HG02759 (cell line): Measurements from ENCODE around the gene PTK7.
"Not testable (repeated sequence)": the region's sequence is repeated elsewhere in the genome, so short reads cannot be mapped to it uniquely, and the experiment has no call there.

Experiments used
- ATAC-seq: cut with Tn5 transposase; IDR thresholded peaks from one replicate; pipeline ENCODE4 v1.9.1; 2021; ENCODE audit warnings: mild to moderate bottlenecking, moderate library complexity; ENCODE audit not compliant: unreplicated experiment

PTK7 gene

GRCh38 chr6:43113431-43114260, 37.5 kb downstream of the PTK7 start:
- ATAC-seq, result no peak

GRCh38 chr6:43115365-43115764, 39.3 kb downstream of the PTK7 start:
- no peak for ATAC-seq

GRCh38 chr6:43117466-43117865, 41.4 kb downstream of the PTK7 start:
- ATAC-seq, result not testable (repeated sequence)

DNA sequence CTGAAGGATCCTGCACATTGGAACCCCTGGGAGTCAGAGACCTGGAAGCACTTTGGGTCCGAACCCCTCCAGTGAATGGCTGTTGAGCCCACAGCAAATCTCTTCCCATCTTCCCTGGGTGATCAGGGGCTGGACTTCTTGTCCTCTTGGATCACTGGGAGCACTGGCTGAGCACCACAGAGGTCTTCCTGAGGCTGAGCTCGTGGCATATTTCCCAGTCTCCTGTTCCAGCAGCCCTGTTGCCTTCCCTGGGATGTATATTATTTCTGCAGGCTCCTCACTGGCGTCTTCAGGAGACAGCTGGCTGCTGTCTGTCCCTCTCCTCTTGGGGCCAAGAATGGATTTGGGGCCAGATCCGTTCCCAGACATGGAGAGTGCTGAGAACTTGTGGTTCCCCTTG, 43.4 kb downstream of the PTK7 start:
- ATAC-seq, result no peak

DNA sequence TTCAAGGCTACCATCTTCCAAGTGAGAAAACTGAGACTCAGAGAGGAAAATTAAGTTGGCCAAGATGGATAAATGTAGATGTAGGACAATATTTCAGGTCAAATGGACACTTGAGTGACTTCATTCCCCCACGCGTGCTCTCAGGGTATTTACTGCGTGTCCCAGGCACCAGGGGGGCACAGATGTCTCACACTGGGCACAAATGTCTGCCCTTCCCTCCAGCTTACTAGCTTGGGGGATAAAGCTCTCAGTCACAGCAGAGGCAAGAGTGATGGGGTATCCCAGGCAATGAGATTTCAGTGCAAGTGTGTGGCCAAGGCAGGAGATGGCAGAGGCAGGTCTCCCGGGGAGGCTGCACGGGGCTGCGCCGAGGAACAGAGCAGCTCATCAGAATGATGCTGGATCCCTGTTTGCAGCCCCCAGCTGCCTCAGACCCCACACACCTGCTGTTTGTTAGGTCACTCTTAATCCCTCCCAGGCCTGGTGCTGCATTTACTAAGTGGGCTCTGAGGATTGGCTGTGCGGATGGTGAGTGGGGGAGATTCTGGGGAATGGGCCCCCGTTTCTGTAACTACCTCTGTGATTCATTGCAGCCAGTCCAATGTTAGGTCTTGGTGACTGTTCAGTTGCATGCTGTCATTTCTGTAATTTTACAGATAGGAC, 44.1 kb downstream of the PTK7 start:
- no peak for ATAC-seq

GRCh38 chr6:43120944-43121913, 45.1 kb downstream of the PTK7 start:
- ATAC-seq, result no peak

DNA sequence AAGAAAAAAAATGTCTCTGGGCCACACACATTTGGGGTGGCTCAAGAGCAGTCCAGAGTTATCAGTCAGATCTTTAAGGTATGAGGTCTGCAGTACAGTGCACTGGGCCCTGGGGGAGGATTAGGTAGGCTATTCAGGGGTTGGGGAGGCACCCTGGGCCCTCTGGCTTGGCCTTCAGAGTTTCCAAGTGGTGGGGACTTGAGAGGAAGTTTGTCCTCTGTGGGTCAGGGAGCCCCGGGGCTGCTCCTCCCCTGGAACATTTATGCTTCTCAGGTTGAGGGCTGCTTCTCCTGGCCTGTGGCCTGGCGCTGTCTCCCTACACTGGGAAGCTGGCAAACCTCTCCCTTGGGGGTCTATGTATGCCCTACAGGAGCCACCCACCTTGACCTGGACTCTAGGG, 46.0 kb downstream of the PTK7 start:
- ATAC-seq, result no peak

GRCh38 chr6:43123461-43124314, 47.6 kb downstream of the PTK7 start:
- no peak for ATAC-seq

GRCh38 chr6:43124481-43124880, 48.4 kb downstream of the PTK7 start:
- no peak for ATAC-seq

- no peak for ATAC-seq
These were observed 49.0 kb downstream of the PTK7 start for GRCh38 chr6:43125119-43125518.

GRCh38 chr6:43125555-43125954, 49.4 kb downstream of the PTK7 start:
- no peak for ATAC-seq

- no peak for ATAC-seq
These were observed 51.1 kb downstream of the PTK7 start for GRCh38 chr6:43127180-43127579.

- ATAC-seq, result no peak
These were observed 51.8 kb downstream of the PTK7 start for GRCh38 chr6:43127877-43128276.

GRCh38 chr6:43128926-43129325, 52.8 kb downstream of the PTK7 start:
- ATAC-seq, result no peak

DNA sequence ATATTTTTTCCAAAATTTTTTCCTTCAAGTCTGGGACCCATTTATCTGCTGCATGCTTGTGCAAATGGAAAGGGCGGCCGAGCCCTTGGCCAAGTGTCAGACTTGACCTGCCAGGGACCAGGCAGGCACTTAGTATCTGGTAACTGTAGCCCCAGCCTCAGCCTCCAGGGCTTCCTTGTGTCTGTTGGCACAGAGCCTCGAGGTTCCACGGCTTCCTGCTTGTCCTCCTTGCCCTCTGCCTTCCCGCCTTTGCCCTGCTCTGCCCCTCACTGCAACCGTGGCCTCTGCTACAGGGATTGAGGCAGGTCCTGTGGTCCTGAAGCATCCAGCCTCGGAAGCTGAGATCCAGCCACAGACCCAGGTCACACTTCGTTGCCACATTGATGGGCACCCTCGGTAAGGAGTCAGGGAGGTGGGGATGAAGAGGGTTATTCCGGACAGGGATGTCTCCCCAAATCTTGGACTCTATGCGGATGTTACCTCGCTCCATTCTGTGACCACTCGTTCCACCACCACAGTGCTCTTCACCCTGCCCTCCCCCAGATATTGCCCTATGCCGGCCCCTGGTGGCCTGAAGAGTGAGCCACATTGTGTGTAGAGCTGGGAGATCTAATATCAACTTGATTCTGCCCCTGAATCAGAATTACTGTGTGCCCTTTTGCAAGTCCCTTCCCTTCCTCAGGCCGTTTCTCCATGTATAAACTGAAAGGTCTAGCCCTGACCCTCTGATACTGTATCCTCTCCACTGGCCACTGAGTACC, 53.5 kb downstream of the PTK7 start:
- no peak for ATAC-seq

DNA sequence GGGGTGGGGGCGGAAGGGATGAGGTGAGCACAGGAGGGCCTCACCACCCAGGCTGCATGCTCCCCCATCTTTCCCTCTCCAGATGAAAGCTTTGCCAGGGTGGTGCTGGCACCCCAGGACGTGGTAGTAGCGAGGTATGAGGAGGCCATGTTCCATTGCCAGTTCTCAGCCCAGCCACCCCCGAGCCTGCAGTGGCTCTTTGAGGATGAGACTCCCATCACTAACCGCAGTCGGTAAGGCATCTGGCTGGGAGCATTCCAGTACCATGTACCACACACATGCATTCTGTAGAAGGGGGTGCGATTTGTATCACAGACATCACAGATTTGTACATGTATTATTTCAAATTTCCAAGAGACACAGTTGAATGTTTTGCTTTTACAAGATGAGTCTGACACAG, 54.3 kb downstream of the PTK7 start:
- no peak for ATAC-seq

DNA sequence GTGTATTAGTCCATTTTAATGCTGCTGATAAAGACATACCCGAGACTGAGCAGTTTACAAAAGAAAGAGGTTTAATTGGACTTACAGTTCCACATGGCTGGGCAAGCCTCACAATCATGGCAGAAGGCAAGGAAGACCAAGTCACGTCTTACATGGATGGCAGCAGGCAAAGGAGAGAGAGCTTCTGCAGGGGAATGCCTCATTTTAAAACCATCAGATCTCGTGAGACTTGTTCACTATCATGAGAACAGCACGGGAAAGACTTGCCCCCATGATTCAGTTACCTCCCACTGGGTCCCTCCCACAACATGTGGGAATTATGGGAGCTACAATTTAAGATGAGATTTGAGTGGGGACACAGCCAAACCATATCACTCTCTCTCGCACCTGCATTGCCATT, 55.3 kb downstream of the PTK7 start:
- ATAC-seq, result not testable (repeated sequence)

- no peak for ATAC-seq
These were observed 62.2 kb downstream of the PTK7 start for GRCh38 chr6:43138267-43138666.

GRCh38 chr6:43139973-43140372, 63.9 kb downstream of the PTK7 start:
- ATAC-seq, result not testable (repeated sequence)

DNA sequence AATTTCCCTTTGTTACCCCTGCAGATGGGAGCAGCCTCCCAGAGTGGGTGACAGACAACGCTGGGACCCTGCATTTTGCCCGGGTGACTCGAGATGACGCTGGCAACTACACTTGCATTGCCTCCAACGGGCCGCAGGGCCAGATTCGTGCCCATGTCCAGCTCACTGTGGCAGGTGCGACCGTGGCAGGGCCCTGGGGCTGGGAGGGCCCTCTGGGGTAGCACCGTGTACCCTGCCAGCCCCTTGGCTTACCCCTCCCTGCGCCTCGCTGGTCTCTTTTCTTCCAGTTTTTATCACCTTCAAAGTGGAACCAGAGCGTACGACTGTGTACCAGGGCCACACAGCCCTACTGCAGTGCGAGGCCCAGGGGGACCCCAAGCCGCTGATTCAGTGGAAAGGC, 65.5 kb downstream of the PTK7 start:
- no peak for ATAC-seq
